ENCODE measurements around the gene KCNK16.

Gene KCNK16

GRCh38 chr6:39350723-39351505 is 28.4 kb upstream of the KCNK16 start:
- TF ChIP-seq EZH2phosphoT487 (IDR thresholded peaks at IDR 0.05; ENCODE audit: low read depth) (no peak), CTCF (IDR thresholded peaks at IDR 0.05; ENCODE audit: low read depth, low read length) (no peak)
- H3K4me3 ChIP-seq (ENCODE audit: low read length): no peak overlapping the region
- no peaks in the 10 kb centered on the region for H3K79me2 ChIP-seq (ENCODE audit: low read length)
- peaks cover 5% of the 10 kb centered on the region; the same call in 1 of the 2 replicates for H3K27me3 ChIP-seq (ENCODE audit: low read depth, low read length)
- H3K36me3 ChIP-seq (replicated peaks; ENCODE audit: low read depth, low read length): no peaks in the 10 kb centered on the region
- H3K4me1 ChIP-seq (ENCODE audit: low read length): no peaks in the 10 kb centered on the region
- H3K9me3 ChIP-seq (ENCODE audit: insufficient read depth, low read length): no peaks in the 10 kb centered on the region
- no peak overlapping the region for H3K9ac ChIP-seq (ENCODE audit: low read length)
- H3K27ac ChIP-seq (ENCODE audit: low read length): no peak overlapping the region
- H2AFZ ChIP-seq (ENCODE audit: low read depth, low read length): no peak overlapping the region
- H4K20me1 ChIP-seq (ENCODE audit: insufficient read depth, low read length): no peaks in the 10 kb centered on the region
- no peak overlapping the region for H3K4me2 ChIP-seq (ENCODE audit: low read length)

- Histone ChIP-seq H2AFZ (ENCODE audit: low read depth, low read length) (no peak overlapping the region), H3K4me3 (ENCODE audit: low read length) (no peak overlapping the region), H3K36me3 (replicated peaks; ENCODE audit: low read depth, low read length) (no peaks in the 10 kb centered on the region), H3K27me3 (ENCODE audit: low read depth, low read length) (peaks cover 5% of the 10 kb centered on the region; the same call in 1 of the 2 replicates), H4K20me1 (ENCODE audit: insufficient read depth, low read length) (no peaks in the 10 kb centered on the region), H3K9ac (ENCODE audit: low read length) (no peak overlapping the region), H3K9me3 (ENCODE audit: insufficient read depth, low read length) (no peaks in the 10 kb centered on the region), H3K4me1 (ENCODE audit: low read length) (no peaks in the 10 kb centered on the region), H3K4me2 (ENCODE audit: low read length) (no peak overlapping the region), H3K27ac (ENCODE audit: low read length) (no peak overlapping the region), H3K79me2 (ENCODE audit: low read length) (no peaks in the 10 kb centered on the region)
- TF ChIP-seq CTCF (IDR thresholded peaks at IDR 0.05; ENCODE audit: low read depth, low read length) (no peak), EZH2phosphoT487 (IDR thresholded peaks at IDR 0.05; ENCODE audit: low read depth) (no peak)
Measured at GRCh38 chr6:39348740-39349139, 26.2 kb upstream of the KCNK16 start.

- Histone ChIP-seq H3K79me2 (ENCODE audit: low read length) (no peaks in the 10 kb centered on the region), H3K4me2 (ENCODE audit: low read length) (no peak overlapping the region), H3K27me3 (ENCODE audit: low read depth, low read length) (peaks cover 5% of the 10 kb centered on the region; the same call in 1 of the 2 replicates), H3K9ac (ENCODE audit: low read length) (no peak overlapping the region), H3K36me3 (replicated peaks; ENCODE audit: low read depth, low read length) (no peaks in the 10 kb centered on the region), H3K9me3 (ENCODE audit: insufficient read depth, low read length) (no peaks in the 10 kb centered on the region), H2AFZ (ENCODE audit: low read depth, low read length) (no peak overlapping the region), H4K20me1 (ENCODE audit: insufficient read depth, low read length) (no peaks in the 10 kb centered on the region), H3K4me3 (ENCODE audit: low read length) (no peak overlapping the region), H3K27ac (ENCODE audit: low read length) (no peak overlapping the region), H3K4me1 (ENCODE audit: low read length) (peaks cover 4% of the 10 kb centered on the region)
- TF ChIP-seq CTCF (IDR thresholded peaks at IDR 0.05; ENCODE audit: low read depth, low read length): peak; percentile 94
- TF ChIP-seq EZH2phosphoT487 (IDR thresholded peaks at IDR 0.05; ENCODE audit: low read depth): no peak
Measured at GRCh38 chr6:39347906-39348585, 25.5 kb upstream of the KCNK16 start.

GRCh38 chr6:39347206-39347605 is 24.7 kb upstream of the KCNK16 start:
- Histone ChIP-seq H3K9ac (ENCODE audit: low read length) (no peak overlapping the region), H2AFZ (ENCODE audit: low read depth, low read length) (no peak overlapping the region), H3K79me2 (ENCODE audit: low read length) (no peaks in the 10 kb centered on the region), H3K27me3 (ENCODE audit: low read depth, low read length) (peaks cover 5% of the 10 kb centered on the region; the same call in 1 of the 2 replicates), H3K4me2 (ENCODE audit: low read length) (no peak overlapping the region), H3K9me3 (ENCODE audit: insufficient read depth, low read length) (no peaks in the 10 kb centered on the region), H4K20me1 (ENCODE audit: insufficient read depth, low read length) (no peaks in the 10 kb centered on the region), H3K4me3 (ENCODE audit: low read length) (no peak overlapping the region), H3K4me1 (ENCODE audit: low read length) (peaks cover 8% of the 10 kb centered on the region), H3K36me3 (replicated peaks; ENCODE audit: low read depth, low read length) (no peaks in the 10 kb centered on the region), H3K27ac (ENCODE audit: low read length) (no peak overlapping the region)
- TF ChIP-seq CTCF (IDR thresholded peaks at IDR 0.05; ENCODE audit: low read depth, low read length): no peak
- TF ChIP-seq EZH2phosphoT487 (IDR thresholded peaks at IDR 0.05; ENCODE audit: low read depth): no peak

Measured in OCI-LY3 (cell line).